ENCODE results near the gene SH3PXD2A. TPM values are rescaled to one million over a fixed set of nuclear protein-coding genes. Genes with fewer than 3 reads are reported as not detected.

The SH3PXD2A gene
- total and polyA plus RNA-seq, 10 of the 15 experiments (the other 5 are each of a cell fraction or from before 2014, with no cell fraction given) = 0.63 to 14.0 (median 4.4) TPM

- TF ChIP-seq ZNF207 (IDR thresholded peaks at IDR 0.05; ENCODE audit: borderline replicate concordance) (no peak), EGR1 (IDR thresholded peaks at IDR 0.05; ENCODE audit: borderline replicate concordance in 1 of 2, low read depth in 2 of 2, low read length in 2 of 2) (no peak), ATF7 (IDR thresholded peaks at IDR 0.05; ENCODE audit: low read depth) (no peak), ZNF622 (IDR thresholded peaks at IDR 0.05) (no peak), IRF4 (IDR thresholded peaks at IDR 0.05; ENCODE audit: low read depth, low read length) (no peak), FOXK2 (IDR thresholded peaks at IDR 0.05) (no peak)
These were observed 57.5 kb downstream of the SH3PXD2A start (continued) for GRCh38 chr10:103797857-103798256.

DNA sequence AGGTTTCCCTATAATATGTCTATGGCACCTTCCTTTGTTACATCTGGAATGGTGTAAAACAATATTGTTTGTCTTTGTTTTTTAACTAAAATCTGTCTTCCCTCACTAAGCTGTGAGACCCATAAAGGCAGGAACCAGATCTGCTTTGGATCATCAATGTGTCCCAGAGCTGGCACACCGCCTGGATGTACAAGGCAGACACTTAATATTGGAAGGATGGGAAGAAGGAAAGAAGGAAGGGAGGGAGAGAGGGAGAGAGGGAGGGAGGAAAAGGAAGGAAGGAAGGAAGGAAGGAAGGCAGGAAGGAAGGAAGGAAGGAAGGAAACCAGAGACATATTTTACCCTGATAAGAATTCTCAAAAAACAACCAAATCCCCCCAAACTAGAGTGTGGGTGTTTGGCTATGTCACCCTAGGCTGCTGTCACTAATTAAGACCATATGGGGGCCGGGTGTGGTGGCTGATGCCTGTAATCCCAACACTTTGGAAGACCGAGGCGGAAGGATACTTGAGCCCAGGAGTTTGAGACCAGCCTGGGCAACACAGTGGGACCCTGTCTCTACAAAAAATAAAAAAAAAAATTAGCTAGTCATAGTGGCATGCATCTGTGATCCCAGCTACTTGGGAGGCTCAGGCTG is 59.6 kb downstream of the SH3PXD2A start:
- Histone ChIP-seq H2AFZ (ENCODE audit: control insufficient read depth, low read depth, low read length) (no peak overlapping the region), H3K4me1 (ENCODE audit: control insufficient read depth, insufficient read depth, low read length) (no peaks in the 10 kb centered on the region; the same call in 1 of the 2 replicates), H3K79me2 (ENCODE audit: control insufficient read depth, insufficient read depth, low read length) (no peaks in the 10 kb centered on the region), H4K20me1 (ENCODE audit: control insufficient read depth, insufficient read depth) (no peaks in the 10 kb centered on the region), H3K9ac (ENCODE audit: control insufficient read depth, insufficient read depth, low read length) (no peak overlapping the region), H3K27me3 (replicated peaks in 1 of 2; ENCODE audit: control insufficient read depth in 2 of 2, insufficient read depth in 2 of 2, low read length in 1 of 2) (peaks cover 2 to 3% of the 10 kb centered on the region in 2 experiments; a peak in 1 of 4 replicates), H3K4me2 (ENCODE audit: control insufficient read depth, insufficient read depth) (no peak overlapping the region), H3K9me3 (replicated peaks; ENCODE audit: control insufficient read depth, insufficient read depth, low read length) (no peaks in the 10 kb centered on the region), H3K27ac (ENCODE audit: control insufficient read depth, insufficient read depth) (no peak overlapping the region), H3K36me3 (ENCODE audit: control insufficient read depth in 2 of 2, insufficient read depth in 2 of 2, low read length in 1 of 2) (no peaks in the 10 kb centered on the region), H3K4me3 (no peak overlapping the region)
- TF ChIP-seq CREM (IDR thresholded peaks at IDR 0.05; ENCODE audit: low read depth) = no peak
- no peak for TF ChIP-seq NR2F1 (conservative IDR thresholded peaks at IDR 0.05)
- TF ChIP-seq EZH2 (IDR thresholded peaks at IDR 0.05; ENCODE audit: borderline replicate concordance, control insufficient read depth, low read depth, low read length) = no peak
- TF ChIP-seq BRCA1 (IDR thresholded peaks at IDR 0.05; ENCODE audit: low read depth, low read length) = no peak
- TF ChIP-seq ZZZ3 (IDR thresholded peaks at IDR 0.05; ENCODE audit: control insufficient read depth, insufficient read length, low read depth) = no peak
- no peak for TF ChIP-seq HDGF (IDR thresholded peaks at IDR 0.05)
- TF ChIP-seq MAX (IDR thresholded peaks at IDR 0.05; ENCODE audit: low read depth, low read length) = no peak
- TF ChIP-seq, protein P1, sequence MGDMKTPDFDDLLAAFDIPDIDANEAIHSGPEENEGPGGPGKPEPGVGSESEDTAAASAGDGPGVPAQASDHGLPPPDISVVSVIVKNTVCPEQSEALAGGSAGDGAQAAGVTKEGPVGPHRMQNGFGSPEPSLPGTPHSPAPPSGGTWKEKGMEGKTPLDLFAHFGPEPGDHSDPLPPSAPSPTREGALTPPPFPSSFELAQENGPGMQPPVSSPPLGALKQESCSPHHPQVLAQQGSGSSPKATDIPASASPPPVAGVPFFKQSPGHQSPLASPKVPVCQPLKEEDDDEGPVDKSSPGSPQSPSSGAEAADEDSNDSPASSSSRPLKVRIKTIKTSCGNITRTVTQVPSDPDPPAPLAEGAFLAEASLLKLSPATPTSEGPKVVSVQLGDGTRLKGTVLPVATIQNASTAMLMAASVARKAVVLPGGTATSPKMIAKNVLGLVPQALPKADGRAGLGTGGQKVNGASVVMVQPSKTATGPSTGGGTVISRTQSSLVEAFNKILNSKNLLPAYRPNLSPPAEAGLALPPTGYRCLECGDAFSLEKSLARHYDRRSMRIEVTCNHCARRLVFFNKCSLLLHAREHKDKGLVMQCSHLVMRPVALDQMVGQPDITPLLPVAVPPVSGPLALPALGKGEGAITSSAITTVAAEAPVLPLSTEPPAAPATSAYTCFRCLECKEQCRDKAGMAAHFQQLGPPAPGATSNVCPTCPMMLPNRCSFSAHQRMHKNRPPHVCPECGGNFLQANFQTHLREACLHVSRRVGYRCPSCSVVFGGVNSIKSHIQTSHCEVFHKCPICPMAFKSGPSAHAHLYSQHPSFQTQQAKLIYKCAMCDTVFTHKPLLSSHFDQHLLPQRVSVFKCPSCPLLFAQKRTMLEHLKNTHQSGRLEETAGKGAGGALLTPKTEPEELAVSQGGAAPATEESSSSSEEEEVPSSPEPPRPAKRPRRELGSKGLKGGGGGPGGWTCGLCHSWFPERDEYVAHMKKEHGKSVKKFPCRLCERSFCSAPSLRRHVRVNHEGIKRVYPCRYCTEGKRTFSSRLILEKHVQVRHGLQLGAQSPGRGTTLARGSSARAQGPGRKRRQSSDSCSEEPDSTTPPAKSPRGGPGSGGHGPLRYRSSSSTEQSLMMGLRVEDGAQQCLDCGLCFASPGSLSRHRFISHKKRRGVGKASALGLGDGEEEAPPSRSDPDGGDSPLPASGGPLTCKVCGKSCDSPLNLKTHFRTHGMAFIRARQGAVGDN (IDR thresholded peaks at IDR 0.05) = no peak
- no peak for TF ChIP-seq BCL11A (IDR thresholded peaks at IDR 0.05; ENCODE audit: low read depth, low read length)
- no peak for TF ChIP-seq TCF12 (IDR thresholded peaks at IDR 0.05; ENCODE audit: low read depth, low read length)
- FAIRE-seq = no peak
- RAD21 ChIA-PET (ENCODE audit: unreplicated experiment) = no interaction called here
- DNase-seq (ENCODE audit: low read depth, low spot score) = no peak
- SMC1A ChIA-PET (ENCODE audit: uncharacterized antibody, unreplicated experiment) = no interaction called here
- in situ Hi-C loops (cut with MboI) = no loop called here
- POLR2A ChIA-PET = no interaction called here
- no peak for ATAC-seq
- intact Hi-C loops (cut with micrococcal nuclease; ENCODE audit: unreplicated experiment) = no loop called here
- CTCF ChIA-PET = no interaction called here
- 33% methylated on average over 4 of the region's 4 CpGs for WGBS (ENCODE audit: insufficient coverage, insufficient replicate concordance, low lambda C conversion rate, missing lambda C conversion rate)
- BruUV-seq (replicated peaks) = no TSS peak

Data from GM12878 (cell line).